ENCODE data around the gene C3orf33. TPM values are rescaled to one million over a fixed set of nuclear protein-coding genes. Genes with fewer than 3 reads are reported as not detected.

C3orf33 gene
- total and polyA plus RNA-seq, 9 of the 15 experiments (the other 6 are each of a cell fraction or from before 2014, with no cell fraction given): 4.1 to 10.2 (median 6.0) TPM

DNA sequence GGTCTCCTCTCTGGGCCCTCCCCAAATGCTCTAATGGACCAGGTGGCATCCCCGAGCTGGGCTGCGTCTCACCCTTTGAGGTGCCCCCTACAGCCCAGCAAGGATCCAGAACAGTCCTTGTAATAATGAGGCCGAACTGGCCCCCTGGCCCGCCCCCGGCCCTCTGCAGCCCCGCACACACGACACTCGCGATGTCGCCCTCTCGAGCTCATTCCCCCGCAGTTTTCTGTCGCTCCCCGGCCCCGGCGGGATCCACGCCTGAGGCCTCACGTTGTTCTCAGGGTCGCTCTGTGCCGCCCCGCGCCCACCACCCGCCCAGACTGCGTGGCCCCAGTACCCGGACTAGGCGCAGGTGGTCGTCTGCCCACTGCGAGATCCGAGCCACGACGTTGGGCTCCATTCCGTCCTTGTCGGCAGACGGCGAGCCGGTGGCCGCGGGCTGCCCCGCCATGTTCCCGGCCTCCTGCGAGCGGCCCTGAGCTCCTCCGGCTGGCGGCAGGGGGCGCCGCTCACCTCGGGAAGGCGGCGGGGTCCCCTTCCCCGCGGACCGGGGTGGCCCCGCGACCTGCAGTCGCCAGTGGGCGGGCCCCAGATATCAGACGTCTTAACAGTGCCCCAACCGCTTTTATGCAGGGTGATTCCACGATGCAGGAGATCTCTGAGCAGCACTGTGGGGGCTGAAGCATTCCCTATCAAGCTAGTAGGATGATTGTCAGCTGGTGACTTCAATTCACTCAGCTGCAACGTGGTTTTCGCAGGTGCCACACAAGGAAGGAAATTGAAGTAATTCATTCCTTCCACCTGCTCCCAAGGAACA lies at the start of gene C3orf33 (continued):
- TF ChIP-seq ZBTB34 (CRISPR knock-in tag; IDR thresholded peaks at IDR 0.05): no peak
- TF ChIP-seq, protein P1, sequence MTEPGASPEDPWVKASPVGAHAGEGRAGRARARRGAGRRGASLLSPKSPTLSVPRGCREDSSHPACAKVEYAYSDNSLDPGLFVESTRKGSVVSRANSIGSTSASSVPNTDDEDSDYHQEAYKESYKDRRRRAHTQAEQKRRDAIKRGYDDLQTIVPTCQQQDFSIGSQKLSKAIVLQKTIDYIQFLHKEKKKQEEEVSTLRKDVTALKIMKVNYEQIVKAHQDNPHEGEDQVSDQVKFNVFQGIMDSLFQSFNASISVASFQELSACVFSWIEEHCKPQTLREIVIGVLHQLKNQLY (CRISPR knock-in tag; conservative IDR thresholded peaks at IDR 0.05): no peak
- TF ChIP-seq CBX3 (IDR thresholded peaks at IDR 0.05; ENCODE audit: borderline replicate concordance in 1 of 2, low read length in 2 of 2): 0 out of 3 replicates have a peak, but pooled peaks of 1 of the 2 experiments have one; percentile 8
- TF ChIP-seq RBM14 (IDR thresholded peaks at IDR 0.05; ENCODE audit: borderline replicate concordance, insufficient read depth, low read depth, low read length): no peak
- no peak for TF ChIP-seq SAFB2 (IDR thresholded peaks at IDR 0.05; ENCODE audit: borderline replicate concordance, low read depth, low read length, severe bottlenecking)
- no peak for TF ChIP-seq PBX2 (CRISPR knock-in tag; IDR thresholded peaks at IDR 0.05; ENCODE audit: low read depth)
- no peak for TF ChIP-seq PBX2 (tag; conservative IDR thresholded peaks at IDR 0.05; ENCODE audit: low read depth)
- TF ChIP-seq DNMT1 (IDR thresholded peaks at IDR 0.05): no peak
- no peak for TF ChIP-seq ZSCAN32 (CRISPR knock-in tag; IDR thresholded peaks at IDR 0.05)
